HEK293 (cell line): ENCODE data around the gene HMGB2.
A peak's percentile ranks its signal among the peaks of the same experiment; 100 is the strongest.

Source experiments
- BCL11B ChIP-seq: fragments of 450-650 bp; formaldehyde crosslinking; IDR thresholded peaks from 2 replicates; pipeline ENCODE4 v1.5.1; 2016; ENCODE audit warnings: low read depth, missing biosample characterization, missing genetic modification characterization
- GLIS2 ChIP-seq: fragments of 450-650 bp; formaldehyde crosslinking; IDR thresholded peaks from 2 replicates; pipeline ENCODE4 v1.5.1; 2016; ENCODE audit warnings: missing biosample characterization, missing genetic modification characterization
- KLF16 ChIP-seq: fragments of 450-650 bp; formaldehyde crosslinking; IDR thresholded peaks from 2 replicates; pipeline ENCODE4 v1.5.1; 2017; ENCODE audit warnings: missing biosample characterization, missing genetic modification characterization
- KLF7 ChIP-seq: fragments of 450-650 bp; formaldehyde crosslinking; IDR thresholded peaks from 2 replicates; pipeline ENCODE4 v1.5.1; 2016; ENCODE audit warnings: missing biosample characterization, missing genetic modification characterization, borderline replicate concordance
- PRDM1 ChIP-seq: fragments of 450-650 bp; formaldehyde crosslinking; IDR thresholded peaks from 2 replicates; pipeline ENCODE4; 2016; ENCODE audit warnings: missing biosample characterization, missing genetic modification characterization
- SETDB1 ChIP-seq: IDR thresholded peaks from one replicate; pipeline ENCODE4 v1.6.1; 2017; ENCODE audit warnings: mild to moderate bottlenecking, low read length, moderate library complexity, mixed read lengths; ENCODE audit not compliant: insufficient read length
- SP3 ChIP-seq: fragments of 450-650 bp; formaldehyde crosslinking; IDR thresholded peaks from 2 replicates; pipeline ENCODE4 v1.5.1; 2016; ENCODE audit warnings: missing biosample characterization, missing genetic modification characterization
- SP7 ChIP-seq: fragments of 450-650 bp; formaldehyde crosslinking; IDR thresholded peaks from 2 replicates; pipeline ENCODE4 v1.5.1; 2016; ENCODE audit warnings: missing biosample characterization, missing genetic modification characterization
- TRIM28 ChIP-seq: IDR thresholded peaks from 2 replicates; pipeline ENCODE4 v1.6.1; 2011; ENCODE audit warnings: low read length, control low read depth, borderline replicate concordance
- ZBTB8A ChIP-seq: fragments of 450-650 bp; formaldehyde crosslinking; IDR thresholded peaks from 2 replicates; pipeline ENCODE4 v1.5.1; 2016; ENCODE audit warnings: missing biosample characterization, missing genetic modification characterization
- ZNF140 ChIP-seq: fragments of 450-650 bp; formaldehyde crosslinking; IDR thresholded peaks from 2 replicates; pipeline ENCODE4 v1.5.1; 2016; ENCODE audit warnings: missing biosample characterization, missing genetic modification characterization
- ZNF248 ChIP-seq: fragments of 450-650 bp; formaldehyde crosslinking; IDR thresholded peaks from 2 replicates; pipeline ENCODE4 v1.5.1; 2017; ENCODE audit warnings: missing biosample characterization, missing genetic modification characterization
- ZNF394 ChIP-seq: fragments of 450-650 bp; formaldehyde crosslinking; IDR thresholded peaks from 2 replicates; pipeline ENCODE4 v1.5.1; 2016; ENCODE audit warnings: missing biosample characterization, missing genetic modification characterization, mild to moderate bottlenecking, moderate library complexity, borderline replicate concordance
- ZNF416 ChIP-seq: fragments of 450-650 bp; formaldehyde crosslinking; IDR thresholded peaks from 2 replicates; pipeline ENCODE4 v1.5.1; 2016; ENCODE audit warnings: missing biosample characterization, missing genetic modification characterization
- ZNF426 ChIP-seq: fragments of 450-650 bp; formaldehyde crosslinking; IDR thresholded peaks from 2 replicates; pipeline ENCODE4 v1.5.1; 2017; ENCODE audit warnings: missing biosample characterization, missing genetic modification characterization, mild to moderate bottlenecking, inconsistent platforms, moderate library complexity
- ZNF501 ChIP-seq: fragments of 450-650 bp; formaldehyde crosslinking; IDR thresholded peaks from 2 replicates; pipeline ENCODE4 v1.5.1; 2016; ENCODE audit warnings: missing biosample characterization, missing genetic modification characterization
- ZNF549 ChIP-seq: fragments of 450-650 bp; IDR thresholded peaks from 2 replicates; pipeline ENCODE4 v1.5.1; 2018; ENCODE audit warnings: missing biosample characterization, missing genetic modification characterization, mild to moderate bottlenecking, inconsistent platforms, moderate library complexity
- ZNF560 ChIP-seq: fragments of 450-650 bp; formaldehyde crosslinking; IDR thresholded peaks from 2 replicates; pipeline ENCODE4 v1.5.1; 2017; ENCODE audit warnings: missing biosample characterization, missing genetic modification characterization, borderline replicate concordance
- ZNF571 ChIP-seq: fragments of 450-650 bp; formaldehyde crosslinking; IDR thresholded peaks from 2 replicates; pipeline ENCODE4 v1.5.0; 2017; ENCODE audit warnings: missing biosample characterization, missing genetic modification characterization
- ZNF585B ChIP-seq: fragments of 450-650 bp; formaldehyde crosslinking; IDR thresholded peaks from 2 replicates; pipeline ENCODE4 v1.5.1; 2016; ENCODE audit warnings: missing biosample characterization, missing genetic modification characterization
- ZNF658 ChIP-seq: fragments of 450-650 bp; formaldehyde crosslinking; IDR thresholded peaks from 2 replicates; pipeline ENCODE4; 2016; ENCODE audit warnings: missing biosample characterization, missing genetic modification characterization
- ZNF670 ChIP-seq: fragments of 450-650 bp; formaldehyde crosslinking; IDR thresholded peaks from 2 replicates; pipeline ENCODE4 v1.5.1; 2016; ENCODE audit warnings: missing biosample characterization, missing genetic modification characterization, low read depth
- ZNF830 ChIP-seq: fragments of 450-650 bp; IDR thresholded peaks from 2 replicates; pipeline ENCODE4 v1.5.0; 2018; ENCODE audit warnings: missing biosample characterization, missing genetic modification characterization, low read depth, mild to moderate bottlenecking, moderate library complexity
- ZSCAN23 ChIP-seq: fragments of 450-650 bp; formaldehyde crosslinking; IDR thresholded peaks from 2 replicates; pipeline ENCODE4 v1.5.1; 2016; ENCODE audit warnings: missing biosample characterization, missing genetic modification characterization
- TF ChIP-seq, protein P1 (sequence below): fragments of 450-650 bp; formaldehyde crosslinking; IDR thresholded peaks from 2 replicates; pipeline ENCODE4 v1.5.1; 2016; ENCODE audit warnings: missing biosample characterization, missing genetic modification characterization, low read depth
- TF ChIP-seq, protein P2 (sequence below): fragments of 450-650 bp; formaldehyde crosslinking; IDR thresholded peaks from 2 replicates; pipeline ENCODE4 v1.5.1; 2016; ENCODE audit warnings: missing biosample characterization, missing genetic modification characterization
- TF ChIP-seq, protein P3 (sequence below): fragments of 450-650 bp; formaldehyde crosslinking; IDR thresholded peaks from 2 replicates; pipeline ENCODE4 v1.5.1; 2016; ENCODE audit warnings: missing biosample characterization, missing genetic modification characterization
- TF ChIP-seq, protein P4 (sequence below): fragments of 450-650 bp; formaldehyde crosslinking; IDR thresholded peaks from 2 replicates; pipeline ENCODE4 v1.5.1; 2017; ENCODE audit warnings: missing biosample characterization, missing genetic modification characterization
- TF ChIP-seq, protein P5 (sequence below): fragments of 450-650 bp; IDR thresholded peaks from 2 replicates; pipeline ENCODE4 v1.5.1; 2018; ENCODE audit warnings: missing biosample characterization, missing genetic modification characterization
- TF ChIP-seq, protein P6 (sequence below): fragments of 450-650 bp; formaldehyde crosslinking; IDR thresholded peaks from 2 replicates; pipeline ENCODE4 v1.5.1; 2016; ENCODE audit warnings: missing biosample characterization, missing genetic modification characterization

HMGB2 gene

DNA sequence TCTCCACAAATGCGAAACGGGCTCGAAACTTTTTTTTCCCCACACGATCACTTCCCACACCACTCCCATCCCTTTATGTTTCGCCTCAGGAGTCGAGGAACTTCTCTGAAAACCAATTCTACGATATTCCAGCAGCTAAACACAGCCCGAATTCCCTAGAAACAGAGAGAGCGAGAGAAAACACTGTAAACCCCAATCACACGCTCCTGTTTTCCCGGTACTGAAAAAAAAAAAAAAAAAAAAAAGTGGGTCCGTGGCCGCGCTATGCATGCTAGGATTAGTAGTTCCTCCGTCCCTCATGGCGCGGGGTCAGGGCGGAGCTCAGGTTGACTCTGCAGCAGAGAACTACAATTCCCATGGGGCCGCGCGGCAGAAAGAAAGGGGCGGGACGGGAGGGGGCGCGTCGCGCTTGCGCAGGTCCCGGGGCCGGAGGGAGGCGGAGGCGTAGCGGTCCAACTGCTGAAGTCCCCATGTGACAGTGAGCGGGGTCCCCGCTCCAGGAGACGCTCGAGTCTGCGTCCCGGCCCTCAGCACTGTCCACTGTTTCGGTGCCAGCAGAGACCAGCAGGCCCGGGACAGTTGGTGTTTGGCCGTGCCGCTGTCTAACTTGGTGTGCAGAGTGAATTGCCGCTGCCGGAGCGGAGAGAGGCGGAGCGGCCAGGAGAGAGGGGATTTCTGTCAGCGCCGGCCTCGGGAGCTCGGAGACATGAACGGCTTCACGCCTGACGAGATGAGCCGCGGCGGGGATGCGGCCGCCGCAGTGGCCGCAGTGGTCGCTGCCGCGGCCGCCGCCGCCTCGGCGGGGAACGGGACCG, 36.5 kb upstream of the HMGB2 start, which contains the start of gene SAP30 (continued):
- TF ChIP-seq, protein P1, sequence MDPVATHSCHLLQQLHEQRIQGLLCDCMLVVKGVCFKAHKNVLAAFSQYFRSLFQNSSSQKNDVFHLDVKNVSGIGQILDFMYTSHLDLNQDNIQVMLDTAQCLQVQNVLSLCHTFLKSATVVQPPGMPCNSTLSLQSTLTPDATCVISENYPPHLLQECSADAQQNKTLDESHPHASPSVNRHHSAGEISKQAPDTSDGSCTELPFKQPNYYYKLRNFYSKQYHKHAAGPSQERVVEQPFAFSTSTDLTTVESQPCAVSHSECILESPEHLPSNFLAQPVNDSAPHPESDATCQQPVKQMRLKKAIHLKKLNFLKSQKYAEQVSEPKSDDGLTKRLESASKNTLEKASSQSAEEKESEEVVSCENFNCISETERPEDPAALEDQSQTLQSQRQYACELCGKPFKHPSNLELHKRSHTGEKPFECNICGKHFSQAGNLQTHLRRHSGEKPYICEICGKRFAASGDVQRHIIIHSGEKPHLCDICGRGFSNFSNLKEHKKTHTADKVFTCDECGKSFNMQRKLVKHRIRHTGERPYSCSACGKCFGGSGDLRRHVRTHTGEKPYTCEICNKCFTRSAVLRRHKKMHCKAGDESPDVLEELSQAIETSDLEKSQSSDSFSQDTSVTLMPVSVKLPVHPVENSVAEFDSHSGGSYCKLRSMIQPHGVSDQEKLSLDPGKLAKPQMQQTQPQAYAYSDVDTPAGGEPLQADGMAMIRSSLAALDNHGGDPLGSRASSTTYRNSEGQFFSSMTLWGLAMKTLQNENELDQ (tag by site-specific recombination) = no peak
- TF ChIP-seq TRIM28 (no peak), BCL11B (tag by site-specific recombination) (no peak), ZNF571 (tag by site-specific recombination) (no peak), ZNF394 (tag by site-specific recombination) (no peak), ZBTB8A (tag by site-specific recombination) (no peak), ZNF426 (no peak), ZNF248 (tag by site-specific recombination) (no peak), ZNF549 (tag by site-specific recombination) (no peak), ZSCAN23 (no peak), ZNF140 (tag by site-specific recombination) (no peak), ZNF501 (tag by site-specific recombination) (peak; percentile 65; the same call in 1 of the 2 replicates), KLF16 (tag by site-specific recombination) (no peak), SP3 (peak; percentile 91), GLIS2 (tag by site-specific recombination) (no peak; the same call in 1 of the 2 replicates), ZNF830 (tag by site-specific recombination) (no peak), SP7 (no peak; the same call in 1 of the 2 replicates), PRDM1 (tag by site-specific recombination) (peak; percentile 88; the same call in 1 of the 2 replicates), ZNF416 (no peak), SETDB1 (no peak), KLF7 (tag by site-specific recombination) (no peak), ZNF670 (tag by site-specific recombination) (no peak), ZNF585B (tag by site-specific recombination) (no peak), ZNF560 (tag by site-specific recombination) (no peak), ZNF658 (tag by site-specific recombination) (no peak)
- TF ChIP-seq, protein P2, sequence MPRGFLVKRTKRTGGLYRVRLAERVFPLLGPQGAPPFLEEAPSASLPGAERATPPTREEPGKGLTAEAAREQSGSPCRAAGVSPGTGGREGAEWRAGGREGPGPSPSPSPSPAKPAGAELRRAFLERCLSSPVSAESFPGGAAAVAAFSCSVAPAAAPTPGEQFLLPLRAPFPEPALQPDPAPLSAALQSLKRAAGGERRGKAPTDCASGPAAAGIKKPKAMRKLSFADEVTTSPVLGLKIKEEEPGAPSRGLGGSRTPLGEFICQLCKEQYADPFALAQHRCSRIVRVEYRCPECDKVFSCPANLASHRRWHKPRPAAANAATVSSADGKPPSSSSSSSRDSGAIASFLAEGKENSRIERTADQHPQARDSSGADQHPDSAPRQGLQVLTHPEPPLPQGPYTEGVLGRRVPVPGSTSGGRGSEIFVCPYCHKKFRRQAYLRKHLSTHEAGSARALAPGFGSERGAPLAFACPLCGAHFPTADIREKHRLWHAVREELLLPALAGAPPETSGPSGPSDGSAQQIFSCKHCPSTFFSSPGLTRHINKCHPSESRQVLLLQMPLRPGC = no peak
- TF ChIP-seq, protein P3, sequence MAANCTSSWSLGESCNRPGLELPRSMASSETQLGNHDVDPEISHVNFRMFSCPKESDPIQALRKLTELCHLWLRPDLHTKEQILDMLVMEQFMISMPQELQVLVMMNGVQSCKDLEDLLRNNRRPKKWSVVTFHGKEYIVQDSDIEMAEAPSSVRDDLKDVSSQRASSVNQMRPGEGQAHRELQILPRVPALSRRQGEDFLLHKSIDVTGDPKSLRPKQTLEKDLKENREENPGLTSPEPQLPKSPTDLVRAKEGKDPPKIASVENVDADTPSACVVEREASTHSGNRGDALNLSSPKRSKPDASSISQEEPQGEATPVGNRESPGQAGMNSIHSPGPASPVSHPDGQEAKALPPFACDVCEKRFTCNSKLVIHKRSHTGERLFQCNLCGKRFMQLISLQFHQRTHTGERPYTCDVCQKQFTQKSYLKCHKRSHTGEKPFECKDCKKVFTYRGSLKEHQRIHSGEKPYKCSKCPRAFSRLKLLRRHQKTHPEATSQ = peak; percentile 72; the same call in 1 of the 2 replicates
- TF ChIP-seq, protein P4, sequence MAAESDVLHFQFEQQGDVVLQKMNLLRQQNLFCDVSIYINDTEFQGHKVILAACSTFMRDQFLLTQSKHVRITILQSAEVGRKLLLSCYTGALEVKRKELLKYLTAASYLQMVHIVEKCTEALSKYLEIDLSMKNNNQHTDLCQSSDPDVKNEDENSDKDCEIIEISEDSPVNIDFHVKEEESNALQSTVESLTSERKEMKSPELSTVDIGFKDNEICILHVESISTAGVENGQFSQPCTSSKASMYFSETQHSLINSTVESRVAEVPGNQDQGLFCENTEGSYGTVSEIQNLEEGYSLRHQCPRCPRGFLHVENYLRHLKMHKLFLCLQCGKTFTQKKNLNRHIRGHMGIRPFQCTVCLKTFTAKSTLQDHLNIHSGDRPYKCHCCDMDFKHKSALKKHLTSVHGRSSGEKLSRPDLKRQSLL (tag by site-specific recombination) = peak; percentile 47; the same call in 1 of the 2 replicates
- TF ChIP-seq, protein P5, sequence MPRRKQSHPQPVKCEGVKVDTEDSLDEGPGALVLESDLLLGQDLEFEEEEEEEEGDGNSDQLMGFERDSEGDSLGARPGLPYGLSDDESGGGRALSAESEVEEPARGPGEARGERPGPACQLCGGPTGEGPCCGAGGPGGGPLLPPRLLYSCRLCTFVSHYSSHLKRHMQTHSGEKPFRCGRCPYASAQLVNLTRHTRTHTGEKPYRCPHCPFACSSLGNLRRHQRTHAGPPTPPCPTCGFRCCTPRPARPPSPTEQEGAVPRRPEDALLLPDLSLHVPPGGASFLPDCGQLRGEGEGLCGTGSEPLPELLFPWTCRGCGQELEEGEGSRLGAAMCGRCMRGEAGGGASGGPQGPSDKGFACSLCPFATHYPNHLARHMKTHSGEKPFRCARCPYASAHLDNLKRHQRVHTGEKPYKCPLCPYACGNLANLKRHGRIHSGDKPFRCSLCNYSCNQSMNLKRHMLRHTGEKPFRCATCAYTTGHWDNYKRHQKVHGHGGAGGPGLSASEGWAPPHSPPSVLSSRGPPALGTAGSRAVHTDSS (tag by site-specific recombination) = no peak
- TF ChIP-seq, protein P6, sequence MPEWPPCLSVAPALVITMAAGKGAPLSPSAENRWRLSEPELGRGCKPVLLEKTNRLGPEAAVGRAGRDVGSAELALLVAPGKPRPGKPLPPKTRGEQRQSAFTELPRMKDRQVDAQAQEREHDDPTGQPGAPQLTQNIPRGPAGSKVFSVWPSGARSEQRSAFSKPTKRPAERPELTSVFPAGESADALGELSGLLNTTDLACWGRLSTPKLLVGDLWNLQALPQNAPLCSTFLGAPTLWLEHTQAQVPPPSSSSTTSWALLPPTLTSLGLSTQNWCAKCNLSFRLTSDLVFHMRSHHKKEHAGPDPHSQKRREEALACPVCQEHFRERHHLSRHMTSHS = no peak
